Nephron progenitor cell (in vitro differentiated cells): Measurements from ENCODE around the gene ZBTB47.

ENCODE experiments used
- DNase-seq: peaks from one replicate; pipeline ENCODE4 v3.0.0; 2021
- H3K27ac Mint-ChIP-seq: 2 replicates; pipeline ENCODE4 v1.8.0; 2021; ENCODE audit warnings: mild to moderate bottlenecking, moderate library complexity, mixed read lengths
- H3K27me3 Mint-ChIP-seq: 2 replicates; pipeline ENCODE4 v1.8.0; 2021; ENCODE audit warnings: mild to moderate bottlenecking, low read depth, mixed read lengths; ENCODE audit not compliant: poor library complexity
- H3K36me3 Mint-ChIP-seq: 2 replicates; pipeline ENCODE4 v1.8.0; 2021; ENCODE audit warnings: low read depth, mixed read lengths
- H3K4me1 Mint-ChIP-seq: 2 replicates; pipeline ENCODE4 v1.8.0; 2021; ENCODE audit warnings: mixed read lengths
- H3K4me3 Mint-ChIP-seq: 2 replicates; pipeline ENCODE4 v1.8.0; 2021; ENCODE audit warnings: mild to moderate bottlenecking, moderate library complexity, mixed read lengths
- H3K9me3 Mint-ChIP-seq: 2 replicates; pipeline ENCODE4 v1.8.0; 2021; ENCODE audit warnings: mild to moderate bottlenecking, moderate library complexity, mixed read lengths
- CTCF ChIP-seq: fragments of 200-600 bp; sonication (generic); IDR thresholded peaks from 2 replicates; pipeline ENCODE4 v1.5.0; 2021; ENCODE audit warnings: antibody characterized with exemption

Gene ZBTB47

GRCh38 chr3:42700366-42701288, 47.1 kb downstream of the ZBTB47 start:
- no peak for TF ChIP-seq CTCF

GRCh38 chr3:42701371-42702065, 48.0 kb downstream of the ZBTB47 start:
- H3K9me3 Mint-ChIP-seq, result no peaks in the 10 kb centered on the region
- no peak overlapping the region for H3K4me3 Mint-ChIP-seq
- H3K27ac Mint-ChIP-seq, result no peak overlapping the region
- peaks cover 6% of the 10 kb centered on the region for H3K4me1 Mint-ChIP-seq
- H3K27me3 Mint-ChIP-seq, result peaks cover 17% of the 10 kb centered on the region
- H3K36me3 Mint-ChIP-seq, result no peaks in the 10 kb centered on the region
- peak; percentile 95 for DNase-seq
- no peak for TF ChIP-seq CTCF

More at GRCh38 chr3:42700366-42701288, 47.1 kb downstream of the ZBTB47 start:
- H3K36me3 Mint-ChIP-seq, result no peaks in the 10 kb centered on the region
- no peak overlapping the region for H3K27ac Mint-ChIP-seq
- peaks cover 13% of the 10 kb centered on the region for H3K27me3 Mint-ChIP-seq
- H3K9me3 Mint-ChIP-seq, result no peaks in the 10 kb centered on the region
- no peak for DNase-seq
- H3K4me1 Mint-ChIP-seq, result peaks cover 6% of the 10 kb centered on the region
- no peak overlapping the region for H3K4me3 Mint-ChIP-seq

GRCh38 chr3:42702066-42702951, 48.8 kb downstream of the ZBTB47 start, which contains the start of gene HHATL:
Gene HHATL (minus strand): TSS chr3:42702798. CDS start chr3:42700826, 1,972 bp downstream.
- no peak within 1 kb of the TSS for H3K4me3 Mint-ChIP-seq
- H3K9me3 Mint-ChIP-seq, result no peaks in the 10 kb centered on the region
- H3K27me3 Mint-ChIP-seq, result peaks cover 21% of the 10 kb centered on the region
- H3K36me3 Mint-ChIP-seq, result no peaks in the 10 kb centered on the region
- no peak for DNase-seq
- TF ChIP-seq CTCF, result no peak
- H3K27ac Mint-ChIP-seq, result no peak within 1 kb of the TSS
- peaks cover 6% of the 10 kb centered on the region for H3K4me1 Mint-ChIP-seq

GRCh38 chr3:42702982-42703694, 49.6 kb downstream of the ZBTB47 start:
- H3K36me3 Mint-ChIP-seq, result no peaks in the 10 kb centered on the region
- no peaks in the 10 kb centered on the region for H3K9me3 Mint-ChIP-seq
- no peak overlapping the region for H3K4me3 Mint-ChIP-seq
- peaks cover 6% of the 10 kb centered on the region for H3K4me1 Mint-ChIP-seq
- DNase-seq, result no peak
- no peak overlapping the region for H3K27ac Mint-ChIP-seq
- TF ChIP-seq CTCF, result no peak
- H3K27me3 Mint-ChIP-seq, result peaks cover 21% of the 10 kb centered on the region

- no peak for DNase-seq
- Mint-ChIP-seq H3K4me3 (no peak overlapping the region), H3K4me1 (peaks cover 6% of the 10 kb centered on the region), H3K9me3 (no peaks in the 10 kb centered on the region), H3K27me3 (peaks cover 21% of the 10 kb centered on the region), H3K36me3 (no peaks in the 10 kb centered on the region), H3K27ac (no peak overlapping the region)
- no peak for TF ChIP-seq CTCF
Measured at GRCh38 chr3:42703695-42704025, 50.2 kb downstream of the ZBTB47 start.
